K562 (cell line): Measurements from ENCODE around the gene LGR6. TPM values are rescaled to one million over a fixed set of nuclear protein-coding genes. Genes with fewer than 3 reads are reported as not detected.

Experiments used
- ATAC-seq: fragments of 200-7000 bp; cut with Tn5 transposase; 3 replicates; pipeline ENCODE4 v1.9.1; 2020; ENCODE audit warnings: moderate library complexity
- BruUV-seq: library from RNA; stranded (reverse); fragments of 400-500 nt; replicated peaks from 2 replicates; lab custom pipeline; 2021; lab: Mats Ljungman, UMichigan
- CTCF ChIA-PET: fragments of 300-600 bp; formaldehyde crosslinking; extraction: SDS; loops from one replicate; lab custom pipeline; 2021; ENCODE audit warnings: low intra/inter-chr PET ratio; lab: Yijun Ruan, JAX
- POLR2A ChIA-PET: fragments of 300-600, 350-650 bp; sonication (Branson Sonifier 250); formaldehyde crosslinking; extraction: SDS; loops from one replicate; lab custom pipeline; 2021; ENCODE audit warnings: antibody characterized with exemption, inconsistent platforms; lab: Yijun Ruan, JAX
- DNase-seq, 4 experiments: peaks; one replicate each; pipeline versions ENCODE4 v3.0.0 to v3.0.0-alpha.2; 2011 to 2018; ENCODE audit warnings: low spot score in 3 of 4, mixed read lengths in 3 of 4; ENCODE audit errors: extremely low read depth in 1 of 4
- FAIRE-seq: peaks from 2 replicates; lab custom pipeline; 2011; peaks lifted over from hg19 to GRCh38; lab: Jason Lieb, UNC
- H2AFZ ChIP-seq: 2 replicates; pipeline ENCODE4 v1.6.0; 2011; ENCODE audit warnings: low read depth, low read length, control low read depth, inconsistent platforms
- H3K27ac ChIP-seq: fragments of 200-600 bp; 3 replicates; pipeline ENCODE4 v1.8.0; 2011; ENCODE audit warnings: low read depth, mild to moderate bottlenecking, control low read depth, inconsistent platforms, low read length, moderate library complexity, mixed read lengths; ENCODE audit errors: extremely low read depth
- H3K27me3 ChIP-seq, 2 experiments: fragments of 300-600 bp in 1 of 2; 2 replicates in 1 of 2; 3 replicates in 1 of 2; pipeline versions ENCODE4 v1.6.0 to v1.8.0; 2011; ENCODE audit warnings: inconsistent platforms in 2 of 2, low read length in 2 of 2, mild to moderate bottlenecking in 1 of 2, mixed read lengths in 1 of 2, moderate library complexity in 1 of 2; ENCODE audit not compliant: control insufficient read depth in 2 of 2, insufficient read depth in 2 of 2
- H3K36me3 ChIP-seq: fragments of 300-600 bp; 3 replicates; pipeline ENCODE4 v1.8.0; 2011; ENCODE audit warnings: mild to moderate bottlenecking, low read length, inconsistent platforms; ENCODE audit not compliant: control insufficient read depth, insufficient read depth
- H3K4me1 ChIP-seq, 2 experiments: fragments of 200-600 bp in 1 of 2; replicated peaks in 1 of 2; 2 replicates in 1 of 2; 3 replicates in 1 of 2; pipeline versions ENCODE4 v1.5.1 to v1.8.0; 2011; ENCODE audit warnings: inconsistent platforms in 2 of 2, low read length in 2 of 2, mild to moderate bottlenecking in 1 of 2, mixed read lengths in 1 of 2, moderate library complexity in 1 of 2; ENCODE audit not compliant: control insufficient read depth in 2 of 2, insufficient read depth in 2 of 2
- H3K4me2 ChIP-seq: 2 replicates; pipeline ENCODE4 v1.6.1; 2011; ENCODE audit warnings: low read length, control low read depth, inconsistent platforms, mixed read lengths; ENCODE audit not compliant: insufficient read depth
- H3K4me3 ChIP-seq: fragments of 200-600 bp; sonication (generic), shearing (Covaris generic); 2 replicates; pipeline ENCODE4 v1.5.1; 2016; ENCODE audit warnings: control low read depth, inconsistent platforms
- H3K79me2 ChIP-seq: fragments of 200-600 bp; 3 replicates; pipeline ENCODE4 v1.8.0; 2011; ENCODE audit warnings: low read length, inconsistent platforms; ENCODE audit not compliant: control insufficient read depth, insufficient read depth
- H3K9ac ChIP-seq, 2 experiments: 2 replicates each; pipeline versions ENCODE4 v1.6.0 to v1.6.1; 2011; ENCODE audit warnings: low read depth in 2 of 2, low read length in 2 of 2, control low read depth in 1 of 2, inconsistent platforms in 1 of 2, mild to moderate bottlenecking in 1 of 2, mixed read lengths in 1 of 2; ENCODE audit not compliant: insufficient read depth in 1 of 2
- H3K9me1 ChIP-seq: one replicate; pipeline ENCODE4 v1.6.0; 2011; ENCODE audit warnings: inconsistent platforms, mild to moderate bottlenecking, low read length, moderate library complexity; ENCODE audit not compliant: control insufficient read depth, insufficient read depth
- H3K9me3 ChIP-seq: replicated peaks from 2 replicates; pipeline ENCODE4 v1.5.1; 2011; ENCODE audit warnings: low read depth, low read length, inconsistent platforms; ENCODE audit not compliant: control insufficient read depth, insufficient read depth
- H4K20me1 ChIP-seq: replicated peaks from 2 replicates; pipeline ENCODE4 v1.6.1; 2011; ENCODE audit warnings: low read length, inconsistent platforms, mixed read lengths; ENCODE audit not compliant: control insufficient read depth, insufficient read depth
- CBX8 ChIP-seq: fragments of 200-600 bp; sonication (generic); IDR thresholded peaks from 2 replicates; pipeline ENCODE4 v1.6.1; 2012; ENCODE audit warnings: borderline replicate concordance, mixed run types, low read depth, mild to moderate bottlenecking, moderate library complexity, mixed read lengths, low read length, control low read depth, inconsistent platforms; ENCODE audit not compliant: poor library complexity, severe bottlenecking; ENCODE audit errors: extremely low read depth
- CCAR2 ChIP-seq: fragments of 200-400 bp; formaldehyde crosslinking; IDR thresholded peaks from 2 replicates; pipeline ENCODE4 v1.6.1; 2017; ENCODE audit warnings: mild to moderate bottlenecking, low read depth, low read length
- CCNT2 ChIP-seq: IDR thresholded peaks from 2 replicates; pipeline ENCODE4 v1.6.1; 2011; ENCODE audit warnings: borderline replicate concordance, low read depth, mild to moderate bottlenecking, moderate library complexity, mixed read lengths, low read length; ENCODE audit not compliant: insufficient read length; ENCODE audit errors: extremely low read depth
- CHD1 ChIP-seq: fragments of 200-600 bp; sonication (generic); IDR thresholded peaks from one replicate; pipeline ENCODE4 v1.6.1; 2012; ENCODE audit warnings: mild to moderate bottlenecking, moderate library complexity, low read length, inconsistent platforms
- DMBX1 ChIP-seq: fragments of 250-450 bp; sonication (Bioruptor Pico); IDR thresholded peaks from 2 replicates; pipeline ENCODE4 v1.8.0; 2022; ENCODE audit warnings: inconsistent platforms, mild to moderate bottlenecking, moderate library complexity, borderline replicate concordance
- FOXJ3 ChIP-seq: sonication (generic); formaldehyde crosslinking; IDR thresholded peaks from 2 replicates; pipeline ENCODE4 v1.4.0; 2020; ENCODE audit warnings: mild to moderate bottlenecking, missing genetic modification reagents
- GATAD2B ChIP-seq: fragments of 450-650 bp; IDR thresholded peaks from 2 replicates; pipeline ENCODE4 v1.6.1; 2017; ENCODE audit warnings: mild to moderate bottlenecking, borderline replicate concordance
- HMG20B ChIP-seq: fragments of 250-450 bp; sonication (Bioruptor Pico); IDR thresholded peaks from 2 replicates; pipeline ENCODE4 v1.5.0; 2021; ENCODE audit warnings: mild to moderate bottlenecking
- MIER1 ChIP-seq: fragments of 450-650 bp; IDR thresholded peaks from 2 replicates; pipeline ENCODE4 v1.6.1; 2016; ENCODE audit warnings: antibody characterized with exemption, mild to moderate bottlenecking, low read depth
- SMARCA5 ChIP-seq: fragments of 450-650 bp; IDR thresholded peaks from 2 replicates; pipeline ENCODE4 v1.6.1; 2016
- THRAP3 ChIP-seq: fragments of 450-650 bp; IDR thresholded peaks from 2 replicates; pipeline ENCODE4 v1.6.1; 2016; ENCODE audit warnings: mild to moderate bottlenecking, inconsistent platforms, borderline replicate concordance
- ZNF431 ChIP-seq: sonication (generic); formaldehyde crosslinking; IDR thresholded peaks from 2 replicates; pipeline ENCODE4 v1.8.0; 2022; ENCODE audit warnings: mild to moderate bottlenecking, missing genetic modification reagents
- ZNF766 ChIP-seq: fragments of 200-800 bp; sonication (Bioruptor generic); conservative IDR thresholded peaks from 2 replicates; pipeline ENCODE4 v1.6.1; 2016; ENCODE audit warnings: missing genetic modification characterization, missing compliant biosample characterization
- WGBS: fragments of 100-300 bp; shearing (Covaris generic); methylation state at CpG from one replicate; pipeline ENCODE4 v1.1.6; 2016; ENCODE audit warnings: low coverage, mixed read lengths; ENCODE audit not compliant: insufficient coverage; ENCODE audit errors: missing lambda C conversion rate; 5-methylcytosine and 5-hydroxymethylcytosine counted together
- in situ Hi-C: fragments of 300-500 bp; cut with MboI; formaldehyde crosslinking; loops from 4 replicates; pipeline ENCODE4 v1.15.0; 2018; ENCODE audit warnings: inconsistent platforms, mixed read lengths
- intact Hi-C: fragments of 100-400 bp; cut with micrococcal nuclease; formaldehyde crosslinking; loops from 2 replicates; pipeline ENCODE4 v1.14.2; 2022
- polyA plus RNA-seq, 8 experiments: library from polyadenylated mRNA; depleted of rRNA in 4 of 8; stranded (reverse) in 5 of 8; unstranded in 3 of 8; fragments of >200 nt; fragmentation: Nextera tagmentation in 2 of 8; fragmentation: Illumina TruSeq in 1 of 8; extraction: Ambion mirVana in 2 of 8; extraction: Trizol in 1 of 8; gene quantifications; 2 replicates each; pipeline versions ENCODE4 v1.2.1 to v1.2.3, GENCODE V29; 2011 to 2014; ENCODE audit warnings: inconsistent platforms in 1 of 8, missing spikeins in 1 of 8
- total RNA-seq, 7 experiments: library from RNA; depleted of rRNA in 6 of 7; stranded (reverse); fragments of >200 nt in 6 of 7; fragmentation: Illumina TruSeq in 2 of 7; extraction: Trizol in 2 of 7; gene quantifications; 2 replicates each; pipeline versions ENCODE4 v1.2.1 to v1.2.3, GENCODE V29; 2011 to 2021; ENCODE audit warnings: low replicate concordance in 1 of 7

The LGR6 gene
- total and polyA plus RNA-seq, 9 of the 15 experiments (the other 6 are each of a cell fraction or from before 2014, with no cell fraction given): 0.01 to 0.54 (median 0.17) TPM; not detected in 1

DNA sequence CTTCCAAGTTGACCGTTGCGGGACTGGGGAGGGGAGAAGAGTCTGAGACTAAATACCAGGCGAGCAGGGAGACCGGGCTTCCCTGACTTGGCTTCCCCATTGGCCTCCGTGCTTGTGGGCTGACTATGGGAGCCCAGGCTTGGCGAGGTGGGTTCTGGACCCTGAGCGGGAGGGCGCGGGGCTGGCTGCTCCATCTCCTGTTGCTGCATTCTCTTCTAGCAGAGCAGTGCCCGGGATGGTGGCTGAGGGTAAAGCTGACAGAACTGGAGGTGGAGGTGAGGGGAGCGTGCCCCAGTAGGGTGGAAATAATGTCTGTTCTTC is 689 bp downstream of the LGR6 start:
- Histone ChIP-seq H3K27me3 (peaks cover 14 to 46% of the 10 kb centered on the region in 2 experiments; a peak in 4 of 5 replicates), H3K9me3 (no peaks in the 10 kb centered on the region), H3K9me1 (peaks cover 3% of the 10 kb centered on the region), H3K4me1 (peaks cover 2 to 17% of the 10 kb centered on the region in 2 experiments; a peak in 4 of 5 replicates), H3K79me2 (no peaks in the 10 kb centered on the region), H2AFZ (no peak overlapping the region), H3K9ac (no peak overlapping the region), H3K36me3 (no peaks in the 10 kb centered on the region), H3K4me2 (no peak overlapping the region), H4K20me1 (peaks cover 7% of the 10 kb centered on the region; the same call in 1 of the 2 replicates), H3K4me3 (no peak overlapping the region), H3K27ac (no peak overlapping the region)
- in situ Hi-C loops (no loop called here), intact Hi-C loops (no loop called here)
- BruUV-seq: no TSS peak
- CTCF ChIA-PET: no interaction called here
- FAIRE-seq (no peak), DNase-seq (no peak), ATAC-seq (no peak)
- POLR2A ChIA-PET: no interaction called here
- TF ChIP-seq CBX8: no peak
- TF ChIP-seq DMBX1 (CRISPR knock-in tag): no peak
- no peak for TF ChIP-seq CCNT2
- TF ChIP-seq ZNF431 (CRISPR knock-in tag): no peak
- TF ChIP-seq HMG20B (CRISPR knock-in tag): no peak
- no peak for TF ChIP-seq CHD1
- TF ChIP-seq ZNF766: no peak
- no peak for TF ChIP-seq THRAP3
- TF ChIP-seq MIER1: no peak
- no peak for TF ChIP-seq CCAR2
- no peak for TF ChIP-seq SMARCA5
- no peak for TF ChIP-seq GATAD2B
- TF ChIP-seq FOXJ3 (CRISPR knock-in tag): no peak
- WGBS: 4% methylated on average over 11 of the region's 11 CpGs
